Skin epidermis (tissue), 12 donors: Measurements from ENCODE around the gene AIG1.

ENCODE experiments used
- H3K27ac ChIP-seq, 21 experiments: fragments of 200-600 bp; sonication (generic) in 11 of 21; one replicate each; pipeline ENCODE4 v1.5.0; 2020; ENCODE audit warnings: mild to moderate bottlenecking in 3 of 21, inconsistent platforms in 2 of 21, moderate library complexity in 2 of 21
- H3K4me3 ChIP-seq, 7 experiments: fragments of 200-600 bp; sonication (generic) in 2 of 7; one replicate each; pipeline ENCODE4 v1.5.0; 2020; ENCODE audit warnings: inconsistent platforms in 2 of 7, mild to moderate bottlenecking in 2 of 7, moderate library complexity in 1 of 7

The AIG1 gene

DNA sequence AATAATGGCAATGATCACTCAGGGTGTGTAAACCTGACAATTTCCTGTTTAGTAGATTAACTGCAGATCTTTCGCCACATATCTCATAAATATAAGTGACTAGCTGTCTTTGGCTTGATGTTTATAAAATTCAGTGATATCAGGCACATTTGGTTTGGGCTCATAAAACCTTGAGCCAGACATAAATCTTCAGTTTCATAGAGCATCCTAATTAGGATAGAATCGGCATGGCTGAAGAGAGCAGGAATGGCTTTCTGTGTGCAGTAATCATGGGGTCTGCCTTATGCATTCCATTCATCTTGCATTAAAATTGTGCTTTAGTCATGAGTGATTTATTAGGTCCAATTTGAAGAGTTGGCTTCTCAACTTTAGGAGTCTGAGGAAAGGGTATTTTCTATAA lies 27.2 kb downstream of the AIG1 start:
- H3K27ac ChIP-seq: no peak overlapping the region
- H3K4me3 ChIP-seq: no peak overlapping the region

DNA sequence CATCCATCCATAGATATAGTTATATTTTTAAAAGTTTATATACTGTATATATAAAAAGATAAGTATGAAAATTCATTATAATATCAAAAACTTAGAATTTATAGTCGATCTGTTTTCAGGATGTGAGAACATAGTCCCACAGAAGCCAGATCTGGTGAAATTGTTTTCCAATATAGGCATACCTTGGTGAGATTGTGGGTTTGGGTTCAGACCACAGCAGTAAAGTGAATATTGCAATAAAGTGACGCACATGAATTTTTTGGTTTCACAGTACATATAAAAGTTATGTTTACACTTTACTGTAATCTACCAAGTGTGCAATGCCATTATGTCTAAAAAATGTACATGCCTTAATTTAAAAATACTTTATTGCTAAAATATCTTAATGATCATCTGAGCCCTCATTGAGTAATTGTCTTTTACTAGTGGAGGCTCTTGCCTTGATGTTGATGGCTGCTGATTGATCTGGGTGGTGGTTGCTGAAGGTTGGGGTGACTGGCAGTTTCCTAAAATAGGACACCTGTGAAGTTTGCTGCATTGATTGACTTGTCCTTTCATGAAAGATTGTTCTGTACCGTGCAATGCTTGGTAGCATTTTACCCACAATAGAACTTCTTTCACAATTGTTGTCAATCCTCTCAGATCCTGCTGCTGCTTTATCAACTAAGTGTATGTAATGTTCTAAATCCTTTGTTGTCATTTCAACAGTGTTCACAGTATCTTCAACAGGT lies 29.8 kb downstream of the AIG1 start:
- Histone ChIP-seq H3K27ac (no peak overlapping the region), H3K4me3 (no peak overlapping the region)

DNA sequence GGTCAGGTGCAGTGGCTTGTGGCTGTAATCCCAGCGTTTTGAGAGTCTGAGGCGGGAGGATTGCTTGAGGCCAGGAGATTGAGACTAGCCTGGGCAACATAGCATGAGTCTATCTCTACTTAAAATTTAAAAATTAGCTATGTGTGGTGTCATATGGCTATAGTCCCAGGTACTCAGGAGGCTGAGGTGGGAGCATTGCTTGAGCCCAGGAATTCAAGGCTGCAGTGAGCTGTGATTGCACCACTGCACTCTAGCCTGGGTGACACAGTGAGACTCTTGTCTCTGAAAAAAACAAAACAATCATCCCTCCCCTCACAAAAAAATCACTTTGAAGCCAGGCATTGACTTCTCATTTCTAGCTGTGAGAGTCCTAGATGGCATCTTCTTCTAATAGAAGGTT lies 32.1 kb downstream of the AIG1 start:
- H3K4me3 ChIP-seq: no peak overlapping the region
- H3K27ac ChIP-seq: no peak overlapping the region

DNA sequence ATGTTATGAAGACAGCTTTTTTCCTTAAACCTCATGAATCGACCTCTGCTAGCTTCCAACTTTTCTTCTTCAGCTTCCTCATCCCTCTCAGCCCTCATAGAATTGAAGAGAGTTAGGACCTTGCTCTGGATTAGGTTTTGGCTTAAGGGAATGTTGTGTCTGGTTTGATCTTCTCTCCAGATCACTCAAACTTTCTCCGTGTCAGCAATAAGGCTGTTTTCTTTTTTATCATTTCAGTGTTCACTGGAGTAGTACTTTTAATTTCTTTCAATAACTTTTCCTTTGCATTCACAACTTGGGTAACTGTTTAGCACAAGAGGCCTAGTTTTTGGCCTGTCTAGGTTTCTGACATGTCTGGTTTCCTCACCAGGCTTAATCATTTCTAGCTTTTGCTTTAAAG lies 32.6 kb downstream of the AIG1 start:
- no peak overlapping the region for H3K4me3 ChIP-seq

DNA sequence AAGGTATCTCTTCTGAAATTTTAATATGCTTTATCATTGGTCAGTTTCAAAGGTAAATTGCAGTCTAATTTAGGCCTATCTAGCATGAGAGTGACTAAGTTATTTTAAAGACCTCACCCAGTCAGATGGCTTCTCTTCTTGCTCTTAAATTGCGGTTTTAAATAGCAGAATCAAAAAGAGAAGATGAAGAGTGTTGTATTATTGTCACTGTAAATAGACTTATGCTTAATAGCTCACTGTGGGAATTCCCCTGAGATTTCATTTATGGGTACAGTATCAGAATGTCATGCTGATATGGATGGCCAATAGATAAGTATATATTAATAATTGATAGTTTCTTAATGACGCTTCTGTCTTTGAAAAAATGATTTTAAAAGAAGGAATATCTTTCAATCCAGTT lies 35.7 kb downstream of the AIG1 start:
- H3K27ac ChIP-seq: no peak overlapping the region
- no peak overlapping the region for H3K4me3 ChIP-seq

More for the DNA sequence above, 32.6 kb downstream of the AIG1 start:
- H3K27ac ChIP-seq: no peak overlapping the region

DNA sequence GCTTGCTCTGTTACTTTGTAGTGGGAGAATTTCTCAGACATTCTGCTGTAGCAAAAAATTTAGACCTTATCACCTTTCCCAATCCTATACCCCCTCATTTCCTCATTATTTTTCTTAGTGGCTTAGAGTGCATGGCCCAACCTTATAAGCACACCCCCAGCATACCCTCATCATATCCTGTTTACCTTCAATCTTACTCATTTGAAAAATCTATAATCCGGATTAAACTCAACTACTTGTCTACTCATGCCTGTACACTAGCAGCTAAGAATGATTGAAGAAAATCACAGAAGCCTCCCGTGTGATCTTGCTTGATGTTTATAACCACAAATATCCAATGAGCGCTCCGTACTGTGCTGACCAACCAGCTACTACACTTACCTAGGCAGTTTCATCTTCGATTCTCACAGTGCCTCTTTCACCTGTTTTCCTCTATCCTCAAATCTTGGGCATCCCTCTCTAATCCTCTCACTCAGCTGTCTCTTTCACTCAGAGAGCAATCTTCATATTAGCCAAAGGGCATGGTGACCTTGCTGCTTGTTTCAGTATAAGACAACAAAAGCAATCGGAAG lies 36.6 kb downstream of the AIG1 start:
- Histone ChIP-seq H3K4me3 (no peak overlapping the region), H3K27ac (peak overlapping the region in 5 of 21 experiments; percentile 8 to 27 (median 17))

DNA sequence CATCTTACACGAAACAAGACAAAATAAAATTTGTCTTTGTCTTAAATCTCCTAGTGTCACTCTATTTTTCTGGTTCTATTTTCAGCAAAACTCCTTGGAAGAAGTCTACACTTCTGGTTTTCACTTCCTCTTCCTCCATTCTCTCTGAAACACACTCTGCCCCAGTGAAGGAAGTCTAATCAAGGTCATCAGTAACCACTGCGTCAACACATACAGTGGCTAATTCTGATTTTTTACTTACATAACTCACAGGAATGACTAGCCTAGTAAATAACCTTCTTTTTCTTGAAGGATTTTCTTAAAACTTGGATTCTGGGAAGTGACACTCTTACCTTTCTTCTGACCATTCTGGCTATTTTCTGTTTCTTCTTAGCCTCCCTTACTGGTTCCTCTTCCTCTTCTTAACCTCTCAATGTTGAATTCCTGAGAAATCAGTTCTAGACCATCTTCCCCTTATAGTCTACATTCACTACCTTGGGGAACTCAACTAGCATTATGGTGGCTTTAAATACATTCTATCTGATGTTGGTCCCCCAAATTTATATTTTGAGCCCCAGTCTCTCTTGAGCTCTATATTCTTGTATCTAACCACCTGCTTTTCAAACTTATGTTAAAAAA lies 37.5 kb downstream of the AIG1 start:
- Histone ChIP-seq H3K4me3 (no peak overlapping the region), H3K27ac (peak overlapping the region in 4 of 21 experiments; percentile 8 to 27 (median 19))

DNA sequence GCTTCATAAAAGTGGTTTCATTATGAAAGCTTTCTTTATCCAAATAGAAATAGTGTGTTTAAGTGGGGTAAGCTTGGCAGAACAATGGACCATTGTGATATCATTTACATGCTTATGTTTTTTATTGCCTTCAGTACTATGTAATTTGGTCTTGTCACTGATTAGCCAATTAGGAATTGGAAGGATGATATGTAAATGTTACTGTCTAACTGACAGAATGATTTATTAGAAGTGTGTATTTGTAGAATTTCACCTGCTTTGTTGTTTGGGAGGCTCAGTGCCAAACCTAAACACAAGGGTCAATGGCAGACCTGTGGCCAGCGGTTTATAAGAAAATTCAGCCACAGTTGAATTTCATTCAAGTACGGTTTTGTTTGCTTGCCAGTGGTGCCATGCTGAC lies 39.0 kb downstream of the AIG1 start:
- no peak overlapping the region for H3K4me3 ChIP-seq
- no peak overlapping the region for H3K27ac ChIP-seq

DNA sequence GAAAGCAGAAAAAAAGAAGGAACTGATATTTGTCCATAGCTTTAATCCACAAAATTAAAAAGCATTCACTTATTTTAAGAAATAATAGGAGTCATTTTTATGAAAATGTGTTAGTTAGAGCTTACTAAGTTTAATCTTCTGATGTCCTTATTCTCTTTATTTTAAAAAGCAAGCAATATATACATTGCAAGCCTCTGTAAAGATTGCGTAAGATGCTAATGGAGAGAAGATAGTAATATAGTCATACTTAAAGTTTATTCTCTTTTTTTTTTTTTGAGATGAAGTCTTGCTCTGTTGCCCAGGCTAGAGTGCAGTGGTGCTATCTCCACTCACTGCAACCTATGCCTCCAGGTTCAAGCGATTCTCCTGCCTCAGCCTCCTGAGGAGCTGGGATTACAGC lies 39.7 kb downstream of the AIG1 start:
- H3K27ac ChIP-seq: no peak overlapping the region
- H3K4me3 ChIP-seq: no peak overlapping the region

DNA sequence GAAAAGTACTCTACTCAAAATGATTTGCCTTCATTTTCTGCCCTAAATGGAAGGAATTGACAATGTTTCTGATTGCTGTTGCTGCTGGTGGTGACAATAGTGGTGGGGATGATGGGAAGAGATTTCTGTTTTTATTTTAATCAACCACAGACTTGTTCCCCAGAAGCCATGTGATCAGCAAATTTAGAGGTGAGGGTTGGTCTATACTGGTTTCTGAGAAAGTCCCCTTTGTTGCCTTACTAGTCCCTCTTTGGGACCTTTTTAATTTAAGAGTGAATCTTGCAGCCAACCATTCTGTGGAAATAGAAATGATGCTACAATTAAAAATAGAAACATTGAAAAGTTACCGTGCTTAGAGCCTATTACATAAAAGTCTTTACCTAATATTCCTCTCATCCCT lies 43.2 kb downstream of the AIG1 start:
- no peak overlapping the region for H3K4me3 ChIP-seq
- H3K27ac ChIP-seq: no peak overlapping the region

DNA sequence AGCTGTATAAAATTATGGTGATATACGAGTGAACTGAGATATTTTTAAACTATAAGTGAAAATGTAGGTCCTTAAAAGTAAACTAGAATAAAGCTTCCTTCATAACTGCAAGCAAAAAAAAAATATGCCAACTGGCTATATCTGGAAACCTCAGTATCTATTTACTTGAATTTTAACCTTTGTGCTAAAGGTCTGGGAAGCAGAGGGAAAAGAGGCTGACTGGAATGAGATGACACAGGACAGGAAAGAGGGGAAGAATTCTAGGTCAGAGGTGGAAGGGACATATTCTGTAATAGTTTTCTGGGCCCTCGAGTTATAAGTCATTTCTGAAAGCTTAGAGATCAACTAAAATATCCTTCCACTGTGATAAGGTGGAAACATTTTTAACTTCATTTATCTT lies 46.8 kb downstream of the AIG1 start:
- H3K4me3 ChIP-seq: no peak overlapping the region
- peak overlapping the region in 1 of 21 experiments; percentile 48 for H3K27ac ChIP-seq

DNA sequence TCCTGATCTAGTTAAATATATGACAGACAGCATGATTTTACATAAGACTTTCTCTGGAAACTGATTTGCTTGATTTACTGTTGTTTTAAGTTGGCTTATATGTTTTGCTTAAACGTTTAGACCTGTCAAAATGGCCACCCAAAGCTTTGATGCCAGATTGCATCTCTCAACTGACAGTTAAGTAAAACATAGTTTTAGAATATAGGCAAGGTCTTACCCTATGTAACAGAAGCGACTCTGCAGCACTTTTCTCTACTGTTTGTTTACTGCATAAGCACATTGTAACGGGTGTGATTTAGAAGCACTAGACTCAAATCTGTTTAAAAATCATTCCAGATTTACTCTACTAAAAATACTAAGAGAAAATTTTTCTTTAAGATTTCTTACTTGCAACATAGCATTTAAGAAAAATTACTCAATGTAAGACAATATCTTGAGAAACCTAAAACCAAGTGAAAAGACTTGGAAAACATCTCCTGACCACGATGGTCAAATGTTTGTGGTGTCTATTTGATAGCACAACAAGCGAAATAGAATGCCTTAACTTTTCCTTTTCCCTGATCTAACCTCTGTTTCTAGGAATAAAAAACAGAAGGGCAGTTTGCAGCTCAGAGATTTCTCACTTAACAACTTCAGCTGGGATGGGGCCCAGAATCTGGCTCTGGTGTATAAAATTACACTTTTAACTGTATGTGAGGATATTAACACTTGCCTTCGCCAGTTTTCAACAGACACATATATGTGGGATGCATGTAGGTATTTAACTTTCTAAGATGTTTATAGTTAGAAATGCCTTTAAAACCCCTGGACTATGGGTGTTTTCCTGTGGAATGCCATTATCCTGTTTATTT lies 47.4 kb downstream of the AIG1 start:
- peak overlapping the region in 1 of 21 experiments; percentile 48 for H3K27ac ChIP-seq

DNA sequence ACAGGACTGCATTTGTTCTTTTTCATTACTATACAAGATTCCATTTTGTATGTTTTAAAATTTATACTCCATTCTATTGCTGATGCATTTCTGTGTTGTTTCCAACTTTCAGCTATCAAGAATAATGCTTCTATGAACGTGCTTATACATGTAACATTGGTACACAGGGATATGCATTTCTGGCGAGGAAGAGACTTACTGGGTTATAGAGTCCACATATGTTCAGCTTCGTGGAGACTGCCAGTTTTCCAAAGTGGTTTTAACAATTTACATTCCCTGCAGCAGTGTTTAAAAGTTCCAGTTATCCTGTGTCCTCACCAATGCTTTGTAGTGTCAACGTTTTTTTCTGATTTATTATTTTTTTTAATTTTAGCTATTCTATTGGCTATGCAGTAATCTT lies 48.5 kb downstream of the AIG1 start:
- no peak overlapping the region for H3K4me3 ChIP-seq
- no peak overlapping the region for H3K27ac ChIP-seq

More for the DNA sequence above, 47.4 kb downstream of the AIG1 start:
- no peak overlapping the region for H3K4me3 ChIP-seq

DNA sequence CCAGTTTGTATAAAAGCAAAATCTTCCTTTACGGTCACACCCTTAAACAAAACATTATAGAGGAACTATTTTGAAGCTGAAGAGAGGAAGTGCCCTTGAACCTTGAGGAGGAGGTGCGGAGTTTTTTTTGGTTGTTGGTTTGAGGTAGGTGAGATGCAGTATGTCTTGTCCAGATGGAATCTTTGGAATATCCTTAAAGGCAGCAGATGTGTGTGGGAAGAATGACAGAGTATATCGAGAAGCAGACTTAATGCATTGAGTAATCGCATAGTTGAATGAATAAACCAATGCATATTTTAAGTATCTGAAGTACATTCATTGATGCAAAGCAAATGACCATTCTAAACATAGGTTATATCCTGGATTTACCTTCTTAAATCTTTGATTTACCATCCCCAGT lies 49.9 kb downstream of the AIG1 start:
- Histone ChIP-seq H3K27ac (no peak overlapping the region), H3K4me3 (no peak overlapping the region)

DNA sequence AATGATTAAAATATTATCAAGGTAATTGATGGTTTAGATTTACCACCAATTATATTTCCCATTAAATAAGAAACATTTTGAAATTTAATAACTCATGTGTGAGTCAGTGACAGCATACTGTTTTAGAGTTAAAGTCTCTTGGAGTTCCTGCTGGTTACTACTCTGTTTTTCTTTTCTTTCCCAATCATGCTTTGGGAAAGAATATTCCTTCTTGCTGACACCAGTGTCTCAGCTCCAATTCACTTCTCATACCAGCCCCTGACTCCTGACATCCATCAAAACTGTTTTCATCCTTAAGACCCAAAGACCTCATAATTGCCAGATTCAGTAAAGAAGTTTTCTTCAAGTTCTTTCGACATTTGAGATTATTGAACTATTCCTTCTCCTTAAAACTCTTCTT lies 50.3 kb downstream of the AIG1 start:
- H3K27ac ChIP-seq: no peak overlapping the region
- no peak overlapping the region for H3K4me3 ChIP-seq

DNA sequence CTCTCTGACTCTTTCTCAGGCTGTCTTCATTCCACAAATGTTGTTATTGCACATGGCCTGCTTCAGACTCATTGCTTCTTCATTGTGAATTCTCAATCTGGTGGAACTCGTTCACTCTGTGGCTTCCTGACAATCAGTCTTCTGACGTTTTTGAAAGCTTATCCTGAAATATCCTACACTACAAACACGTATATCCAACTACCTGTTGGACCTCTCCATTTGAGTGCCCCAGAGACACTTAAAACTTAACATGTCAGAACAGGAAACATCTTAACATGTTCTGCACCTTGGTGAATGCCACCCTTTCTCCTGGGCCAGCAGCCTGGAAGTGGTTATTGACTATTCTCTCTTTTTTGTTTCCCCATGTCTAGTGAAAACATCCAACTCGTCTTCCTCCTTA lies 50.8 kb downstream of the AIG1 start:
- Histone ChIP-seq H3K27ac (no peak overlapping the region), H3K4me3 (no peak overlapping the region)

DNA sequence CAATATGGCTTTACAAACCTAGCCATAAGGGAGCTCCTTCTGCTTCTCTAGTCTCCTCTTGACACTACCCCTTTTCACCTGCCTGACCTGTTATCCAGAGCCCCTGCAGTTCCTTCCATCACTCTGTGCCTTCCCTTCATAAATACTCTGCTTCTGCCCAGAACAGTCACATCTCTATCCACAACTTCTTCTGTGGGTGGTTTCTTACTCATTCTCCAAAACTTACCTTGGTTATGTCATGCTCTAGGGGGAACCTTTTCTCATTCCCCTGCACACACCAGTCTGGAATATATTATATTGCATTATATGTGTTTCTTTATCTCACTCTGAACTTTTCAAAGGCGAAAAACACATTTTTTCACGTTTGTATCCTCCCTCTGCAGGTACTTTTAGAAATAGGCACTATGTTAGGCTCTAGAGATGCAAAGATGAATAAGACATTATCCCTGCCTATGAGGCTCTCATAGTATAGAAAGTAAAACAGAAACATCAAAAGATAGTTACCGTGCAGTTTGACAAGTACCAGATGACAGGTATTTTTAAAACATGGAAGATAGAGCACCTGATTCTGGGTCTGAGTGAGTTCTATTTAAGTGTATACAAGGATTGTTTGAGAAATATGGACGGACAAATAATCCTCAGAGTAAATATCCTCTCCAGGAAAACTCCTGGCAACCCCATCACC lies 51.5 kb downstream of the AIG1 start:
- Histone ChIP-seq H3K27ac (no peak overlapping the region), H3K4me3 (no peak overlapping the region)

DNA sequence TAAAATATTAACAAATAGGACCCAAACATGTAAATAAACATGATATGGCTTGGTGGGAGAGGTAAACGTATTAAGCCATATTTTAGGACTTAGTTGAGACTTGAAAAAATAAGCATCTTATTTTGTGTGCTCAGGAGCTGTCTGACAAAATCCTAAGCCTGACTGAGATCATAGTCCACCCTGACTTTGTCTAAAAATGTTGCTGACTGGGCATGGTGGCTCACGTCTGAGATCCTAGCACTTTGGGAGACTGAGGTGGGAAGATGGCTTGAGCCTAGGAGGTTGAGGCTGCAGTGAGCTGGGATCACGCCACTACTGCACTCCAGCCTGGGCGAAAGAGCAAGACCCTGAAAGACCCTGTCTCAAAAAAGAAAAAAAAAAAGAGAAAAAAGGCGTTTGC lies 52.1 kb downstream of the AIG1 start:
- H3K27ac ChIP-seq: no peak overlapping the region
- H3K4me3 ChIP-seq: no peak overlapping the region

DNA sequence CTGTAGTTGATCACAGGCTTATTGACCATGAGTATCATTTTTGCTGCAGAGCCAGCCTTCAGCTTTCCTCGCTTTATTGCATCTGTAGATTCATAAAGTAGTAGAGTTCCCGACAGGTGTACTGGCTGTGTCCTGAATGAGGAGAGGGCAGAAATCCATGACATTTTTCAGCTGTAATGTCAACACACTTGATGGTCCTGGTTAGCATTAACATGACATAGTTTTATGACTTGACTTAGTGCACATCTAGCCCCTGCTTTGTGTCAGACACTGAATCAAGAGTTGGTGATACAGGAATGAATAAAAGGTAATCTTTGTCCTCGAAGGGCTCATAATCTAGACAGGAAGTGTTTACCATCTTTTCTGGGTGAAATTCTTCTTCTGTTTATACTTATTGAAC lies 55.0 kb downstream of the AIG1 start:
- no peak overlapping the region for H3K27ac ChIP-seq
- H3K4me3 ChIP-seq: no peak overlapping the region

DNA sequence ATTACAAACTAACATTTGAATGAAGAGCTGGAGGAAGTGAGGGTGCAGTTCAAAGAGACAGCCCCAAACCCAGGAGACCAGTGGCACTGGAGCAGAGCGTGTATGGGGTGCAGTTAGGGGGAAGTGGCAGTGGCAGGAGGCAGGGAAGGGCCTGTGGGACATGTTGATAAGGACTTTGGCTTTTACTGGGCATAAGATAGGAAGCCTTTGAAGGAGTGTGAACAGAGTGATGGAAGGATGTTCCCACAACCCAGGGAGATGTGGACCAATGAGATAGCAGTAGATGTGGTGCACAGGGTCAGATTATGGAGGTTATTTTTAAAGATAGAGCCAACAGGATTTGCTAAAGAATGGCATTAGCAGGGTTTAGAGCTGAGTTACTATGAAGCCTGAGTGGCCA lies 56.4 kb downstream of the AIG1 start:
- H3K27ac ChIP-seq: no peak overlapping the region
- no peak overlapping the region for H3K4me3 ChIP-seq
